WTC11 (cell line): ENCODE data around the gene STUM. TPM values are rescaled to one million over a fixed set of nuclear protein-coding genes. Genes with fewer than 3 reads are reported as not detected.

Experiments
- ATAC-seq: fragments of 200-7000 bp; cut with Tn5 transposase; 2 replicates; pipeline ENCODE4 v1.10.0; 2021; ENCODE audit warnings: mild to moderate bottlenecking, moderate library complexity
- CTCF ChIA-PET: fragments of 300-600 bp; sonication (Branson Sonifier 250); formaldehyde crosslinking; loops from one replicate; lab custom pipeline; 2021; ENCODE audit warnings: antibody characterized with exemption; lab: Charles Lee
- POLR2A ChIA-PET: fragments of 350-600 bp; sonication (Branson Sonifier 250); formaldehyde crosslinking; loops from one replicate; lab custom pipeline; 2021; ENCODE audit warnings: antibody characterized with exemption; lab: Charles Lee
- DNase-seq: peaks from one replicate; pipeline ENCODE4 v3.0.0; 2021; ENCODE audit warnings: low spot score
- H3K27ac Mint-ChIP-seq: 2 replicates; pipeline ENCODE4 v1.8.0; 2021; ENCODE audit warnings: mixed read lengths
- H3K27me3 Mint-ChIP-seq: 2 replicates; pipeline ENCODE4 v1.8.0; 2021; ENCODE audit warnings: low read depth, mild to moderate bottlenecking, moderate library complexity, mixed read lengths
- H3K36me3 Mint-ChIP-seq: 2 replicates; pipeline ENCODE4 v1.8.0; 2021; ENCODE audit warnings: mixed read lengths
- H3K4me1 Mint-ChIP-seq: 2 replicates; pipeline ENCODE4 v1.8.0; 2022; ENCODE audit warnings: mixed read lengths
- H3K4me3 Mint-ChIP-seq: 2 replicates; pipeline ENCODE4 v1.8.0; 2021; ENCODE audit warnings: mild to moderate bottlenecking, moderate library complexity, mixed read lengths
- H3K9me3 Mint-ChIP-seq: 2 replicates; pipeline ENCODE4 v1.8.0; 2021; ENCODE audit warnings: mixed read lengths
- FOXK1 ChIP-seq: sonication (generic); formaldehyde crosslinking; IDR thresholded peaks from 2 replicates; pipeline ENCODE4 v1.8.0; 2022; ENCODE audit warnings: mild to moderate bottlenecking, moderate library complexity, missing genetic modification reagents
- GTF2I ChIP-seq: fragments of 250-450 bp; sonication (Bioruptor Pico); conservative IDR thresholded peaks from 2 replicates; pipeline ENCODE4 v1.4.0; 2021; ENCODE audit warnings: mild to moderate bottlenecking
- JUN ChIP-seq: sonication (generic); formaldehyde crosslinking; IDR thresholded peaks from 2 replicates; pipeline ENCODE4 v1.8.0; 2023; ENCODE audit warnings: mild to moderate bottlenecking, missing genetic modification reagents
- MXD4 ChIP-seq: fragments of 250-450 bp; sonication (Bioruptor Pico); IDR thresholded peaks from 2 replicates; pipeline ENCODE4 v1.8.0; 2021; ENCODE audit warnings: mild to moderate bottlenecking, moderate library complexity, borderline replicate concordance
- NFE2L1 ChIP-seq: sonication (generic); formaldehyde crosslinking; IDR thresholded peaks from 2 replicates; pipeline ENCODE4 v1.8.1; 2023; ENCODE audit warnings: missing genetic modification reagents
- NFYB ChIP-seq: sonication (generic); formaldehyde crosslinking; conservative IDR thresholded peaks from 2 replicates; pipeline ENCODE4 v1.8.0; 2022; ENCODE audit warnings: low read depth, missing genetic modification reagents
- TCF7 ChIP-seq: sonication (generic); formaldehyde crosslinking; IDR thresholded peaks from 2 replicates; pipeline ENCODE4 v1.8.0; 2022; ENCODE audit warnings: mild to moderate bottlenecking, low read depth, missing genetic modification reagents, moderate library complexity
- TP53 ChIP-seq: sonication (generic); formaldehyde crosslinking; IDR thresholded peaks from 2 replicates; pipeline ENCODE4 v1.8.1; 2023; ENCODE audit warnings: mild to moderate bottlenecking, missing genetic modification reagents
- ZNF671 ChIP-seq: fragments of 250-450 bp; sonication (Bioruptor Pico); IDR thresholded peaks from 2 replicates; pipeline ENCODE4 v1.8.0; 2021; ENCODE audit warnings: mild to moderate bottlenecking
- total RNA-seq: library from RNA; stranded (reverse); gene quantifications from 3 replicates; pipeline ENCODE4 v1.2.3, GENCODE V29; 2021
- TF ChIP-seq, protein P1 (sequence below): sonication (generic); formaldehyde crosslinking; IDR thresholded peaks from 2 replicates; pipeline ENCODE4 v1.8.1; 2022; ENCODE audit warnings: low read depth, mild to moderate bottlenecking, moderate library complexity, missing genetic modification reagents, borderline replicate concordance
- TF ChIP-seq, protein P2 (sequence below): sonication (generic); formaldehyde crosslinking; IDR thresholded peaks from 2 replicates; pipeline ENCODE4 v1.8.0; 2022; ENCODE audit warnings: mild to moderate bottlenecking, missing genetic modification reagents
- TF ChIP-seq, protein P3 (sequence below): sonication (generic); formaldehyde crosslinking; conservative IDR thresholded peaks from 2 replicates; pipeline ENCODE4 v1.8.1; 2023; ENCODE audit warnings: mild to moderate bottlenecking, low read depth, missing genetic modification reagents, moderate library complexity
- TF ChIP-seq, protein P4 (sequence below): fragments of 250-450 bp; sonication (Bioruptor Pico); IDR thresholded peaks from 2 replicates; pipeline ENCODE4 v1.9.0; 2021; ENCODE audit warnings: mild to moderate bottlenecking, borderline replicate concordance
- TF ChIP-seq, protein P5 (sequence below): sonication (generic); formaldehyde crosslinking; IDR thresholded peaks from 2 replicates; pipeline ENCODE4 v1.8.1; 2023; ENCODE audit warnings: mild to moderate bottlenecking, missing genetic modification reagents, borderline replicate concordance
- TF ChIP-seq, protein P6 (sequence below): sonication (generic); formaldehyde crosslinking; IDR thresholded peaks from 2 replicates; pipeline ENCODE4 v1.8.0; 2023; ENCODE audit warnings: missing genetic modification reagents
- TF ChIP-seq, protein P7 (sequence below): fragments of 250-450 bp; sonication (Bioruptor Pico); IDR thresholded peaks from 2 replicates; pipeline ENCODE4 v2.1.2; 2022; ENCODE audit warnings: mild to moderate bottlenecking, moderate library complexity

The STUM gene
- total RNA-seq, 1 experiment from 2014 or later, result 2.5 TPM

DNA sequence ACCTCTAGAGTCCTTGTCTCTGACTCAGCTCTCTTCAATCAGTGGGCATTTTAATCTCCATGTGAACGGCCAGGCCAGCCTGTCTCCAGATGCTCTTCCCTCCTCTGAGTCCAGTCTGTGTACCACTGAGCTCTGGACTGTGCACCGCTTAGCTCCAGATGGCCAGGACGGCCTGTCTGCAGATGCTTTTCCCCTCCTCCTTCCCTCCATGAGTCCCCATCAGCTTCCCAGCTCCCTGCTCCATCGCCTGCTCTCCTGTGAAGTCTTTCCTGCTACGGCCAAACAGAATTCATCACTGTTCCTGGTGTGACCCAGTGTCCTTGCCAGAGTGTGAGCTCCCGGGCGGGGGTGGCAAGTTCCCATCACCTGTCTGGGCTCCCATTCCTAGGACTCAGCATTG, 42.0 kb downstream of the STUM start (continued):
- TF ChIP-seq, protein P1, sequence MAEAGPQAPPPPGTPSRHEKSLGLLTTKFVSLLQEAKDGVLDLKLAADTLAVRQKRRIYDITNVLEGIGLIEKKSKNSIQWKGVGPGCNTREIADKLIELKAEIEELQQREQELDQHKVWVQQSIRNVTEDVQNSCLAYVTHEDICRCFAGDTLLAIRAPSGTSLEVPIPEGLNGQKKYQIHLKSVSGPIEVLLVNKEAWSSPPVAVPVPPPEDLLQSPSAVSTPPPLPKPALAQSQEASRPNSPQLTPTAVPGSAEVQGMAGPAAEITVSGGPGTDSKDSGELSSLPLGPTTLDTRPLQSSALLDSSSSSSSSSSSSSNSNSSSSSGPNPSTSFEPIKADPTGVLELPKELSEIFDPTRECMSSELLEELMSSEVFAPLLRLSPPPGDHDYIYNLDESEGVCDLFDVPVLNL (CRISPR knock-in tag), result no peak
- TF ChIP-seq FOXK1 (CRISPR knock-in tag), result no peak
- TF ChIP-seq, protein P2, sequence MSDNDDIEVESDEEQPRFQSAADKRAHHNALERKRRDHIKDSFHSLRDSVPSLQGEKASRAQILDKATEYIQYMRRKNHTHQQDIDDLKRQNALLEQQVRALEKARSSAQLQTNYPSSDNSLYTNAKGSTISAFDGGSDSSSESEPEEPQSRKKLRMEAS (CRISPR knock-in tag), result no peak
- TF ChIP-seq TCF7 (CRISPR knock-in tag), result no peak
- TF ChIP-seq MXD4, result no peak

DNA sequence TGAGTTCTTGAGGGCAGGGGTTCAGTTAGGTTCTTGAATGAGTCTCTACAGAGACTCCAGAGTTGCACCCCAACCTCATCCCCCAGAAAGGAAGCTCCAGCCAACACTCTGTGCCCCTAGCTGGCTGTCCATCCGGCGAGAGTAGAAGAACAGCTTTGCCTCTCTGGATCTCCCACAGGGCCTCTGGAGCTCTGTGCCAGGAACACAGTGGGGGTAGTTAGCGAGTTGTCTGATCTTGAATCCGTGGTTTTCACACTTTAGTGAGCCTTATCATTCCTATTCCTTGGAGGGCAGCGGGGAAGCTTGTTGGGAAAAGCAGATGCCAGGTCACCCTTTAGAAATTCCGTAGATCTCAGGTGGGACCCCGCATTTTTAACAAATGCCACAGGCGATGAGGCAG, 45.0 kb downstream of the STUM start:
- CTCF ChIA-PET, result interaction anchor here (0.6 to 1.4 kb wide), 4 partner anchors 15 to 185 kb away, joined by 3 read pairs; partner anchors contain the start of gene PARP1
- no peak for DNase-seq
- ATAC-seq, result no peak
- POLR2A ChIA-PET, result no interaction called here
- TF ChIP-seq, protein P3, sequence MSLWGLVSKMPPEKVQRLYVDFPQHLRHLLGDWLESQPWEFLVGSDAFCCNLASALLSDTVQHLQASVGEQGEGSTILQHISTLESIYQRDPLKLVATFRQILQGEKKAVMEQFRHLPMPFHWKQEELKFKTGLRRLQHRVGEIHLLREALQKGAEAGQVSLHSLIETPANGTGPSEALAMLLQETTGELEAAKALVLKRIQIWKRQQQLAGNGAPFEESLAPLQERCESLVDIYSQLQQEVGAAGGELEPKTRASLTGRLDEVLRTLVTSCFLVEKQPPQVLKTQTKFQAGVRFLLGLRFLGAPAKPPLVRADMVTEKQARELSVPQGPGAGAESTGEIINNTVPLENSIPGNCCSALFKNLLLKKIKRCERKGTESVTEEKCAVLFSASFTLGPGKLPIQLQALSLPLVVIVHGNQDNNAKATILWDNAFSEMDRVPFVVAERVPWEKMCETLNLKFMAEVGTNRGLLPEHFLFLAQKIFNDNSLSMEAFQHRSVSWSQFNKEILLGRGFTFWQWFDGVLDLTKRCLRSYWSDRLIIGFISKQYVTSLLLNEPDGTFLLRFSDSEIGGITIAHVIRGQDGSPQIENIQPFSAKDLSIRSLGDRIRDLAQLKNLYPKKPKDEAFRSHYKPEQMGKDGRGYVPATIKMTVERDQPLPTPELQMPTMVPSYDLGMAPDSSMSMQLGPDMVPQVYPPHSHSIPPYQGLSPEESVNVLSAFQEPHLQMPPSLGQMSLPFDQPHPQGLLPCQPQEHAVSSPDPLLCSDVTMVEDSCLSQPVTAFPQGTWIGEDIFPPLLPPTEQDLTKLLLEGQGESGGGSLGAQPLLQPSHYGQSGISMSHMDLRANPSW (CRISPR knock-in tag), result no peak
- TF ChIP-seq, protein P4, sequence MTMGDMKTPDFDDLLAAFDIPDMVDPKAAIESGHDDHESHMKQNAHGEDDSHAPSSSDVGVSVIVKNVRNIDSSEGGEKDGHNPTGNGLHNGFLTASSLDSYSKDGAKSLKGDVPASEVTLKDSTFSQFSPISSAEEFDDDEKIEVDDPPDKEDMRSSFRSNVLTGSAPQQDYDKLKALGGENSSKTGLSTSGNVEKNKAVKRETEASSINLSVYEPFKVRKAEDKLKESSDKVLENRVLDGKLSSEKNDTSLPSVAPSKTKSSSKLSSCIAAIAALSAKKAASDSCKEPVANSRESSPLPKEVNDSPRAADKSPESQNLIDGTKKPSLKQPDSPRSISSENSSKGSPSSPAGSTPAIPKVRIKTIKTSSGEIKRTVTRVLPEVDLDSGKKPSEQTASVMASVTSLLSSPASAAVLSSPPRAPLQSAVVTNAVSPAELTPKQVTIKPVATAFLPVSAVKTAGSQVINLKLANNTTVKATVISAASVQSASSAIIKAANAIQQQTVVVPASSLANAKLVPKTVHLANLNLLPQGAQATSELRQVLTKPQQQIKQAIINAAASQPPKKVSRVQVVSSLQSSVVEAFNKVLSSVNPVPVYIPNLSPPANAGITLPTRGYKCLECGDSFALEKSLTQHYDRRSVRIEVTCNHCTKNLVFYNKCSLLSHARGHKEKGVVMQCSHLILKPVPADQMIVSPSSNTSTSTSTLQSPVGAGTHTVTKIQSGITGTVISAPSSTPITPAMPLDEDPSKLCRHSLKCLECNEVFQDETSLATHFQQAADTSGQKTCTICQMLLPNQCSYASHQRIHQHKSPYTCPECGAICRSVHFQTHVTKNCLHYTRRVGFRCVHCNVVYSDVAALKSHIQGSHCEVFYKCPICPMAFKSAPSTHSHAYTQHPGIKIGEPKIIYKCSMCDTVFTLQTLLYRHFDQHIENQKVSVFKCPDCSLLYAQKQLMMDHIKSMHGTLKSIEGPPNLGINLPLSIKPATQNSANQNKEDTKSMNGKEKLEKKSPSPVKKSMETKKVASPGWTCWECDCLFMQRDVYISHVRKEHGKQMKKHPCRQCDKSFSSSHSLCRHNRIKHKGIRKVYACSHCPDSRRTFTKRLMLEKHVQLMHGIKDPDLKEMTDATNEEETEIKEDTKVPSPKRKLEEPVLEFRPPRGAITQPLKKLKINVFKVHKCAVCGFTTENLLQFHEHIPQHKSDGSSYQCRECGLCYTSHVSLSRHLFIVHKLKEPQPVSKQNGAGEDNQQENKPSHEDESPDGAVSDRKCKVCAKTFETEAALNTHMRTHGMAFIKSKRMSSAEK (CRISPR knock-in tag), result no peak
- Mint-ChIP-seq H3K4me3 (no peak overlapping the region), H3K27me3 (peaks cover 8% of the 10 kb centered on the region), H3K4me1 (peaks cover 11% of the 10 kb centered on the region), H3K27ac (no peak overlapping the region), H3K9me3 (peaks cover 22% of the 10 kb centered on the region), H3K36me3 (peaks cover 7% of the 10 kb centered on the region)

DNA sequence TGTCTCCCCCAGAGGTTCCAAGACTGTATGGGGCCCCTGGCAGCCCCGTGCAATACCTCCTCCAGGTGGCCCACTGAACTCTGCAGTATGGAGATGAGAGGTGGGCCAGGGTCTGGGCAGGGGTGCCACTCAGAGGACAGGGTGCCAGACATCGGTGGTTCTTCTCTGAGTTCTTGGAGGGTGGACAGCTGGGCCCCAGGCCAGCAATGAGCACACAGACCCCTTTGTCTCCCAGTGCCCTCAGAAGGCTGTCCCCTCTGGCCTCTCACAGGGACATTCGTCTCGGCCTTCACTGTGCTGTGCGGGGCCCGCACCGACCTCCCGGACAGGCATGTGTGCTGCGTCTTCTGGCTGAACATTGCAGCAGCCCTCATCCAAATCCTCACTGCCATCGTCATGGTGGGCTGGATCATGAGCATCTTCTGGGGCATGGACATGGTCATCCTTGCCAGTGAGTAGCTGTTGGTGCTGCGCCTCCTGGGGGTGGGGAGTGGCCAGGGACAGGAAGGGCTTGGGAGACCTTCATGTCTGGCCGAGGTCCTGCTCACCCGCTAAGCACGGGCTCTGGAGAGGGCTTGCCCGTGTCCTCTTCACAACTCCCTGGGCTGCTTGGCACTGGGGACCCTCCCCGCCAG, 48.1 kb downstream of the STUM start:
- Mint-ChIP-seq H3K27me3 (peaks cover 8% of the 10 kb centered on the region), H3K4me1 (no peaks in the 10 kb centered on the region)
- TF ChIP-seq JUN (CRISPR knock-in tag) (no peak), NFYB (CRISPR knock-in tag) (no peak), ZNF671 (CRISPR knock-in tag) (no peak), GTF2I (CRISPR knock-in tag) (no peak), TP53 (no peak), NFE2L1 (CRISPR knock-in tag) (no peak)
- TF ChIP-seq, protein P5, sequence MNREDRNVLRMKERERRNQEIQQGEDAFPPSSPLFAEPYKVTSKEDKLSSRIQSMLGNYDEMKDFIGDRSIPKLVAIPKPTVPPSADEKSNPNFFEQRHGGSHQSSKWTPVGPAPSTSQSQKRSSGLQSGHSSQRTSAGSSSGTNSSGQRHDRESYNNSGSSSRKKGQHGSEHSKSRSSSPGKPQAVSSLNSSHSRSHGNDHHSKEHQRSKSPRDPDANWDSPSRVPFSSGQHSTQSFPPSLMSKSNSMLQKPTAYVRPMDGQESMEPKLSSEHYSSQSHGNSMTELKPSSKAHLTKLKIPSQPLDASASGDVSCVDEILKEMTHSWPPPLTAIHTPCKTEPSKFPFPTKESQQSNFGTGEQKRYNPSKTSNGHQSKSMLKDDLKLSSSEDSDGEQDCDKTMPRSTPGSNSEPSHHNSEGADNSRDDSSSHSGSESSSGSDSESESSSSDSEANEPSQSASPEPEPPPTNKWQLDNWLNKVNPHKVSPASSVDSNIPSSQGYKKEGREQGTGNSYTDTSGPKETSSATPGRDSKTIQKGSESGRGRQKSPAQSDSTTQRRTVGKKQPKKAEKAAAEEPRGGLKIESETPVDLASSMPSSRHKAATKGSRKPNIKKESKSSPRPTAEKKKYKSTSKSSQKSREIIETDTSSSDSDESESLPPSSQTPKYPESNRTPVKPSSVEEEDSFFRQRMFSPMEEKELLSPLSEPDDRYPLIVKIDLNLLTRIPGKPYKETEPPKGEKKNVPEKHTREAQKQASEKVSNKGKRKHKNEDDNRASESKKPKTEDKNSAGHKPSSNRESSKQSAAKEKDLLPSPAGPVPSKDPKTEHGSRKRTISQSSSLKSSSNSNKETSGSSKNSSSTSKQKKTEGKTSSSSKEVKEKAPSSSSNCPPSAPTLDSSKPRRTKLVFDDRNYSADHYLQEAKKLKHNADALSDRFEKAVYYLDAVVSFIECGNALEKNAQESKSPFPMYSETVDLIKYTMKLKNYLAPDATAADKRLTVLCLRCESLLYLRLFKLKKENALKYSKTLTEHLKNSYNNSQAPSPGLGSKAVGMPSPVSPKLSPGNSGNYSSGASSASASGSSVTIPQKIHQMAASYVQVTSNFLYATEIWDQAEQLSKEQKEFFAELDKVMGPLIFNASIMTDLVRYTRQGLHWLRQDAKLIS (CRISPR knock-in tag), result no peak
- TF ChIP-seq, protein P6, sequence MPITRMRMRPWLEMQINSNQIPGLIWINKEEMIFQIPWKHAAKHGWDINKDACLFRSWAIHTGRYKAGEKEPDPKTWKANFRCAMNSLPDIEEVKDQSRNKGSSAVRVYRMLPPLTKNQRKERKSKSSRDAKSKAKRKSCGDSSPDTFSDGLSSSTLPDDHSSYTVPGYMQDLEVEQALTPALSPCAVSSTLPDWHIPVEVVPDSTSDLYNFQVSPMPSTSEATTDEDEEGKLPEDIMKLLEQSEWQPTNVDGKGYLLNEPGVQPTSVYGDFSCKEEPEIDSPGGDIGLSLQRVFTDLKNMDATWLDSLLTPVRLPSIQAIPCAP (CRISPR knock-in tag), result no peak
- TF ChIP-seq, protein P2 (CRISPR knock-in tag), result no peak
- TF ChIP-seq, protein P7, sequence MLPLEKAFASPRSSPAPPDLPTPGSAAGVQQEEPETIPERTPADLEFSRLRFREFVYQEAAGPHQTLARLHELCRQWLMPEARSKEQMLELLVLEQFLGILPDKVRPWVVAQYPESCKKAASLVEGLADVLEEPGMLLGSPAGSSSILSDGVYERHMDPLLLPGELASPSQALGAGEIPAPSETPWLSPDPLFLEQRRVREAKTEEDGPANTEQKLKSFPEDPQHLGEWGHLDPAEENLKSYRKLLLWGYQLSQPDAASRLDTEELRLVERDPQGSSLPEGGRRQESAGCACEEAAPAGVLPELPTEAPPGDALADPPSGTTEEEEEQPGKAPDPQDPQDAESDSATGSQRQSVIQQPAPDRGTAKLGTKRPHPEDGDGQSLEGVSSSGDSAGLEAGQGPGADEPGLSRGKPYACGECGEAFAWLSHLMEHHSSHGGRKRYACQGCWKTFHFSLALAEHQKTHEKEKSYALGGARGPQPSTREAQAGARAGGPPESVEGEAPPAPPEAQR (CRISPR knock-in tag), result no peak

More for the DNA sequence above, 48.1 kb downstream of the STUM start:
- ChIA-PET CTCF (interaction anchor here (0.5 to 2.4 kb wide), 2 partner anchors 12 to 48 kb away, joined by 5 to 7 read pairs; partner anchors contain the start of gene STUM), POLR2A (no interaction called here)
- H3K9me3 Mint-ChIP-seq, result peaks cover 25% of the 10 kb centered on the region
- no peak for ATAC-seq
- DNase-seq, result no peak
- no peak overlapping the region for H3K27ac Mint-ChIP-seq
- H3K4me3 Mint-ChIP-seq, result no peak overlapping the region
- peaks cover 7% of the 10 kb centered on the region for H3K36me3 Mint-ChIP-seq
